ENCODE measurements around the gene VAT1L. TPM values are rescaled to one million over a fixed set of nuclear protein-coding genes. Genes with fewer than 3 reads are reported as not detected.

The VAT1L gene
- total RNA-seq, 4 donors from 2014 or later = 0.80 to 1.4 (median 1.2) TPM

DNA sequence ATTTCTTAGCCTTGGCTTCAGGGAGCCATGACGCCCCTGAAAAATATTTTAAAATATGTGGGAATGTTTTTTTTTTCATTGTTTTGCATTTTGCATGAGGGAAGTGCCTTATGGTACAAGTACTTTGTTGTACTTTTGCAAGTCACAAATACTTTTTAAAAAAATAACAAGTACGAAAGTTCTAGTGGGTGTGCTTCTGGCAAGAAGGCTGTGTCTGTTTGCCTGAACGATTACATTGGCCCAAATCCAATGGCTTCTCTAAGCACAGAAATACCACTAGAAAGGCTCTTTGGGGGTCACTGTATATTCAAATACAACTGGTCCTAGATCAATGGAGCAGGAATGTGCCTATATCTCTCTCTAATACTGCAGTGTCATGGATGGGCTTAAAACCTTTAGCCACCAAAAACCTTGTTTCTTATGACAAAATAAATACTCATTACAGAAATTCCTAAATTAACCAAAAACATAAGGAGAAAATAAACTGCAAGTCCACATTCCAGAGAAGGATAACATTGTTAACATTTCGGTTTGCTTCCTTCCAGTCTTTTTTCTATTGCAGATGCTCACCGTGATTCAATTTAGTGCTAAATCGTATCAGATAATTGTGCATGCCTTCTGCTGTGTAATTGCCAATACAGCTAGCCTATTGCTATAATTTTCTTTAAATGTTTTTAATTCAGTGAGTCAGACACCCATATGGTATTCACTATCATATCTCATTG, 97.4 kb downstream of the VAT1L start:
- DNase-seq = no peak
- intact Hi-C loops (cut with DNase I; ENCODE audit: low total_unique reads) = no loop called here
- no peaks in the 10 kb centered on the region for H3K27me3 ChIP-seq
- no peaks in the 10 kb centered on the region for H3K9me3 ChIP-seq
- in situ Hi-C loops (cut with MboI; ENCODE audit: low pct_ligation_motif_present in 1 of 4, low pct_unique_long_range_greater_than_20kb in 1 of 4, low sequenced_read_pairs in 3 of 4) = no loop called here
- no peak overlapping the region for H3K4me3 ChIP-seq
- TF ChIP-seq, protein P1, sequence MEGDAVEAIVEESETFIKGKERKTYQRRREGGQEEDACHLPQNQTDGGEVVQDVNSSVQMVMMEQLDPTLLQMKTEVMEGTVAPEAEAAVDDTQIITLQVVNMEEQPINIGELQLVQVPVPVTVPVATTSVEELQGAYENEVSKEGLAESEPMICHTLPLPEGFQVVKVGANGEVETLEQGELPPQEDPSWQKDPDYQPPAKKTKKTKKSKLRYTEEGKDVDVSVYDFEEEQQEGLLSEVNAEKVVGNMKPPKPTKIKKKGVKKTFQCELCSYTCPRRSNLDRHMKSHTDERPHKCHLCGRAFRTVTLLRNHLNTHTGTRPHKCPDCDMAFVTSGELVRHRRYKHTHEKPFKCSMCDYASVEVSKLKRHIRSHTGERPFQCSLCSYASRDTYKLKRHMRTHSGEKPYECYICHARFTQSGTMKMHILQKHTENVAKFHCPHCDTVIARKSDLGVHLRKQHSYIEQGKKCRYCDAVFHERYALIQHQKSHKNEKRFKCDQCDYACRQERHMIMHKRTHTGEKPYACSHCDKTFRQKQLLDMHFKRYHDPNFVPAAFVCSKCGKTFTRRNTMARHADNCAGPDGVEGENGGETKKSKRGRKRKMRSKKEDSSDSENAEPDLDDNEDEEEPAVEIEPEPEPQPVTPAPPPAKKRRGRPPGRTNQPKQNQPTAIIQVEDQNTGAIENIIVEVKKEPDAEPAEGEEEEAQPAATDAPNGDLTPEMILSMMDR (IDR thresholded peaks at IDR 0.05) = no peak
- no peak for TF ChIP-seq EP300 (IDR thresholded peaks at IDR 0.05; ENCODE audit: low read depth)
- H3K4me1 ChIP-seq = peaks cover 0 to 8% (median 2%) of the 10 kb centered on the region in 4 donors
- H3K27ac ChIP-seq = no peak overlapping the region
- 55 to 59% methylated on average over 6 of the region's 6 CpGs for WGBS, 2 donors (ENCODE audit: low coverage in 1 of 2)
- no peaks in the 10 kb centered on the region for H3K36me3 ChIP-seq

DNA sequence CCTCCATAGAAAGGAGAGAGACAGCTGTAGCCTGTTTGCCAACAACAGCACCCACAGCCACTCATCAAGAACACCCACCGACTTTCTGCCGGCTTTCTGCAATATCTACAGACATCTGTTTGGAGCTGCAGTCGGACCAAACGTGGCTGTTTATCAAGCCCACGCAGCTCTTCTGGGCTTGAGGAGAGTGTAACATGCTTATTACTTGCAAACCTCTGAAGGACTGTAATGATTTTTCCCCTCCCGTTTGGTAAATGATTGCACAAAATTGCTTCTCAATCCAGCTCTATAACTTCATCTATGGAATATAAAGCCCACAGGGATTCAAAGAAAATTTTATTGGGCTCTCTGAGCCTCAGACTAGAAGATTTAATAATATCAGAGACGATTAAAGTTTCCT, 100.5 kb downstream of the VAT1L start:
- no peaks in the 10 kb centered on the region for H3K27me3 ChIP-seq
- H3K9me3 ChIP-seq = no peaks in the 10 kb centered on the region
- in situ Hi-C loops (cut with MboI; ENCODE audit: low pct_ligation_motif_present in 1 of 4, low pct_unique_long_range_greater_than_20kb in 1 of 4, low sequenced_read_pairs in 3 of 4) (no loop called here), intact Hi-C loops (cut with DNase I; ENCODE audit: low total_unique reads) (no loop called here)
- no peak for DNase-seq
- no peak for TF ChIP-seq POLR2AphosphoS5 (IDR thresholded peaks at IDR 0.05)
- TF ChIP-seq, protein P1 (IDR thresholded peaks at IDR 0.05) = no peak
- no peak for TF ChIP-seq POLR2A (IDR thresholded peaks at IDR 0.05)
- no peak for TF ChIP-seq EP300 (IDR thresholded peaks at IDR 0.05; ENCODE audit: low read depth)
- no peak overlapping the region for H3K27ac ChIP-seq
- WGBS, 2 donors (ENCODE audit: low coverage in 1 of 2) = 23 to 36% methylated on average over 2 to 7 of the region's 7 CpGs
- H3K4me1 ChIP-seq = peaks cover 0 to 8% (median 2%) of the 10 kb centered on the region in 4 donors
- no peaks in the 10 kb centered on the region for H3K36me3 ChIP-seq
- no peak overlapping the region for H3K4me3 ChIP-seq

DNA sequence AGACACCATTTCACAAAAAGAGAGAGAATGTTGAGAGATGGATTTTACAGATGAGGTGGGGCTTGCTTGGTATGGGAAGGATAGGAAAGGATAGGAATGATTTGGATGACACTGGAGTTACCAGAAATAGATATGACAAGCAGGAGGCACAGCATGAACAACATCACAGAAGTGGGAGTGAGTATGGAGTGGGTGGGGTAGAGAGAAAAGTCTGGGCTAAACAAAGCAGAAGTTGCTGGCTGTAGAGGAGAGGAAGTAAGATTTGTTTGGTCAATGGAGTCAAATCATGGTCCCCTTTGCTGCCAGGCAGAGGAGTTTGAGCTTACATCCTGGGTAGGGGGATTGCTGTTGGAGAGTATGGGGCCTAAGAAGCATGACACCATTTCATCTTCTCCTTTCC, 101.7 kb downstream of the VAT1L start:
- TF ChIP-seq POLR2AphosphoS5 (IDR thresholded peaks at IDR 0.05) (no peak), EP300 (IDR thresholded peaks at IDR 0.05; ENCODE audit: low read depth) (no peak), POLR2A (IDR thresholded peaks at IDR 0.05) (no peak)
- TF ChIP-seq, protein P1 (IDR thresholded peaks at IDR 0.05) = no peak
- Histone ChIP-seq H3K4me1 (peaks cover 0 to 8% (median 2%) of the 10 kb centered on the region in 4 donors), H3K36me3 (no peaks in the 10 kb centered on the region), H3K9me3 (no peaks in the 10 kb centered on the region), H3K27ac (no peak overlapping the region), H3K4me3 (no peak overlapping the region), H3K27me3 (no peaks in the 10 kb centered on the region)
- intact Hi-C loops (cut with DNase I; ENCODE audit: low total_unique reads) = no loop called here
- in situ Hi-C loops (cut with MboI; ENCODE audit: low pct_ligation_motif_present in 1 of 4, low pct_unique_long_range_greater_than_20kb in 1 of 4, low sequenced_read_pairs in 3 of 4) = no loop called here
- no peak for DNase-seq

DNA sequence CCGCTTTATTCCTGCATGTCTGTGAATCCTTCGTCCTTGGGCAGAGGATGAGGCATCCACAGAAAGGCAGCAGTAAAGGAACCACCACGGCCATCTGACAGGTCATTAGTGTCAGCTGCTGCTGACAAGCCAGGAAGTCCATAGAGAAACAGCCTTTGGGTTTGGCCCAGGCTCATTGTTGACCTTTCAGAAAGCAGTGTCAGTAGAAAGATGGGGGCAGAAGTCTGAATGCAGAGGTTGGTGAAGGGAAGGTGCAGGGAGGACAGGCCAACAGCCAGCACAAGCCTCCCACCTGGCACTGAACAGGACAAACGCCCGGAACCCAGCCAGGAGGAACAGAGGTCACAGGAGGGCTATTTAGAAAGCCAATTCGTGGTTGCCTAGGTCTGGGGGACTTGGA, 105.8 kb downstream of the VAT1L start:
- H3K27me3 ChIP-seq = no peaks in the 10 kb centered on the region
- no peaks in the 10 kb centered on the region for H3K9me3 ChIP-seq
- no peak overlapping the region for H3K27ac ChIP-seq
- no peaks in the 10 kb centered on the region for H3K36me3 ChIP-seq
- WGBS, 2 donors (ENCODE audit: low coverage in 1 of 2) = 47 to 61% methylated on average over 3 to 6 of the region's 6 CpGs
- TF ChIP-seq POLR2A (IDR thresholded peaks at IDR 0.05) (no peak), EP300 (IDR thresholded peaks at IDR 0.05; ENCODE audit: low read depth) (no peak), POLR2AphosphoS5 (IDR thresholded peaks at IDR 0.05) (no peak)
- TF ChIP-seq, protein P1 (IDR thresholded peaks at IDR 0.05) = no peak
- intact Hi-C loops (cut with DNase I; ENCODE audit: low total_unique reads) = no loop called here
- H3K4me1 ChIP-seq = peaks cover 0 to 2% (median 0%) of the 10 kb centered on the region in 4 donors
- DNase-seq = no peak
- in situ Hi-C loops (cut with MboI; ENCODE audit: low pct_ligation_motif_present in 1 of 4, low pct_unique_long_range_greater_than_20kb in 1 of 4, low sequenced_read_pairs in 3 of 4) = no loop called here
- no peak overlapping the region for H3K4me3 ChIP-seq
